K562 (cell line): ENCODE results near the gene TLCD1. TPM values are rescaled to one million over a fixed set of nuclear protein-coding genes. Genes with fewer than 3 reads are reported as not detected.

Experiments
- ARID1B ChIP-seq: fragments of 450-650 bp; IDR thresholded peaks from 2 replicates; pipeline ENCODE4 v1.6.1; 2016; ENCODE audit warnings: antibody characterized with exemption, mild to moderate bottlenecking, inconsistent platforms
- CAMTA2 ChIP-seq: fragments of 250-450 bp; sonication (Bioruptor Pico); conservative IDR thresholded peaks from 2 replicates; pipeline ENCODE4 v1.5.1; 2022
- CC2D1A ChIP-seq: fragments of 450-650 bp; IDR thresholded peaks from 2 replicates; pipeline ENCODE4 v1.6.1; 2017; ENCODE audit warnings: mild to moderate bottlenecking
- CHAMP1 ChIP-seq: fragments of 450-650 bp; IDR thresholded peaks from 2 replicates; pipeline ENCODE4 v1.6.1; 2016; ENCODE audit warnings: mild to moderate bottlenecking
- ETS1 ChIP-seq: conservative IDR thresholded peaks from 2 replicates; pipeline ENCODE4 v1.6.1; 2011; ENCODE audit warnings: low read depth, mild to moderate bottlenecking, low read length; ENCODE audit not compliant: control insufficient read depth
- HDAC6 ChIP-seq: IDR thresholded peaks from 2 replicates; pipeline ENCODE4 v1.6.1; 2012; ENCODE audit warnings: low read depth, mild to moderate bottlenecking, control low read depth, inconsistent platforms, low read length, moderate library complexity
- HDAC8 ChIP-seq: fragments of 450-650 bp; IDR thresholded peaks from 2 replicates; pipeline ENCODE4 v1.6.1; 2016; ENCODE audit warnings: mild to moderate bottlenecking, missing genetic modification characterization, moderate library complexity, missing compliant biosample characterization
- HMGN3 ChIP-seq: IDR thresholded peaks from 2 replicates; pipeline ENCODE4 v1.6.1; 2011; ENCODE audit warnings: borderline replicate concordance, low read depth, mild to moderate bottlenecking, mixed read lengths, low read length; ENCODE audit not compliant: insufficient read length; ENCODE audit errors: extremely low read depth
- KLF1 ChIP-seq: fragments of 450-650 bp; IDR thresholded peaks from 2 replicates; pipeline ENCODE4 v1.6.1; 2016; ENCODE audit warnings: missing genetic modification characterization, missing compliant biosample characterization
- NCOA2 ChIP-seq, 2 experiments: fragments of 450-650 bp; IDR thresholded peaks; 2 replicates each; pipeline ENCODE4 v1.6.1; 2018; ENCODE audit warnings: mild to moderate bottlenecking in 2 of 2, moderate library complexity in 1 of 2; ENCODE audit not compliant: partially characterized antibody in 2 of 2
- POLR2B ChIP-seq: fragments of 450-650 bp; IDR thresholded peaks from 2 replicates; pipeline ENCODE4 v1.6.1; 2018; ENCODE audit warnings: low read depth; ENCODE audit not compliant: partially characterized antibody
- RNF2 ChIP-seq: sonication (generic); IDR thresholded peaks from 2 replicates; pipeline ENCODE4 v1.6.1; 2016
- TARDBP ChIP-seq: fragments of 450-650 bp; IDR thresholded peaks from 2 replicates; pipeline ENCODE4 v1.6.1; 2016
- TRIM24 ChIP-seq, 2 experiments: fragments of 450-650 bp; IDR thresholded peaks; 2 replicates each; pipeline ENCODE4 v1.6.1; 2016
- ZBTB2 ChIP-seq: fragments of 450-650 bp; IDR thresholded peaks from 2 replicates; pipeline ENCODE4 v1.6.1; 2016; ENCODE audit warnings: antibody characterized with exemption
- ZBTB34 ChIP-seq: fragments of 250-450 bp; sonication (Bioruptor Pico); IDR thresholded peaks from 2 replicates; pipeline ENCODE4 v1.8.0; 2021; ENCODE audit warnings: mild to moderate bottlenecking, moderate library complexity
- ZNF143 ChIP-seq: sonication (generic); formaldehyde crosslinking; IDR thresholded peaks from 2 replicates; pipeline ENCODE4 v1.9.0; 2022; ENCODE audit warnings: mild to moderate bottlenecking, missing genetic modification reagents
- ZNF146 ChIP-seq: IDR thresholded peaks from one replicate; pipeline ENCODE4 v1.6.1; 2018; ENCODE audit warnings: missing compliant biosample characterization; ENCODE audit not compliant: unreplicated experiment
- ZNF668 ChIP-seq: fragments of 250-450 bp; sonication (Bioruptor Pico); IDR thresholded peaks from 2 replicates; pipeline ENCODE4 v1.8.0; 2022; ENCODE audit warnings: mild to moderate bottlenecking, inconsistent platforms
- ZNF79 ChIP-seq: fragments of 250-450 bp; sonication (Bioruptor Pico); IDR thresholded peaks from 2 replicates; pipeline ENCODE4 v1.4.0; 2020; ENCODE audit warnings: low read depth, mild to moderate bottlenecking, moderate library complexity
- polyA plus RNA-seq, 8 experiments: library from polyadenylated mRNA; depleted of rRNA in 4 of 8; stranded (reverse) in 5 of 8; unstranded in 3 of 8; fragments of >200 nt; fragmentation: Nextera tagmentation in 2 of 8; fragmentation: Illumina TruSeq in 1 of 8; extraction: Ambion mirVana in 2 of 8; extraction: Trizol in 1 of 8; gene quantifications; 2 replicates each; pipeline versions ENCODE4 v1.2.1 to v1.2.3, GENCODE V29; 2011 to 2014; ENCODE audit warnings: inconsistent platforms in 1 of 8, missing spikeins in 1 of 8
- total RNA-seq, 7 experiments: library from RNA; depleted of rRNA in 6 of 7; stranded (reverse); fragments of >200 nt in 6 of 7; fragmentation: Illumina TruSeq in 2 of 7; extraction: Trizol in 2 of 7; gene quantifications; 2 replicates each; pipeline versions ENCODE4 v1.2.1 to v1.2.3, GENCODE V29; 2011 to 2021; ENCODE audit warnings: low replicate concordance in 1 of 7

TLCD1 gene
- total and polyA plus RNA-seq, 9 of the 15 experiments (the other 6 are each of a cell fraction or from before 2014, with no cell fraction given), result 6.8 to 37.7 (median 21.7) TPM

GRCh38 chr17:28750178-28751047 lies 24.4 kb upstream of the TLCD1 start (continued):
- TF ChIP-seq ZNF668 (no peak), HDAC8 (no peak), NCOA2 (IDR thresholded peaks at IDR 0.05; ENCODE audit: partially characterized antibody in 2 of 2) (no peak), HMGN3 (no peak), TARDBP (peak; percentile 55; the same call in 1 of the 2 replicates), ETS1 (peak; percentile 20; the same call in 1 of the 2 replicates), ZNF143 (CRISPR knock-in tag) (0 out of 2 replicates have a peak, but pooled peaks have one; percentile 29), CHAMP1 (no peak), CC2D1A (peak; percentile 50; the same call in 1 of the 2 replicates), ZBTB2 (no peak), POLR2B (peak; percentile 61), ZNF79 (CRISPR knock-in tag) (no peak), KLF1 (tag) (no peak), ZNF146 (CRISPR knock-in tag) (no peak), ARID1B (no peak), CAMTA2 (CRISPR knock-in tag) (no peak), ZBTB34 (CRISPR knock-in tag) (no peak), HDAC6 (no peak), TRIM24 (IDR thresholded peaks at IDR 0.05) (no peak), RNF2 (peak; percentile 61; the same call in 1 of the 2 replicates)
